Measurements from ENCODE around the gene MON2.
"Not testable (repeated sequence)": the region's sequence is repeated elsewhere in the genome, so short reads cannot be mapped to it uniquely, and the experiment has no call there.

The MON2 gene

GRCh38 chr12:62469704-62470103 lies 3.1 kb downstream of the MON2 start:
- DNase-seq = no peak
- intact Hi-C loops (cut with DNase I) = no loop called here

- DNase-seq = no peak
- intact Hi-C loops (cut with DNase I) = no loop called here
Measured at GRCh38 chr12:62471734-62472133, 5.1 kb downstream of the MON2 start.

GRCh38 chr12:62472472-62472871 lies 5.8 kb downstream of the MON2 start:
- intact Hi-C loops (cut with DNase I) = no loop called here
- DNase-seq = no peak

- DNase-seq = peak in 26 of 42 donors; percentile 10 to 75 (median 41)
- intact Hi-C loops (cut with DNase I) = no loop called here
Measured at GRCh38 chr12:62481843-62482540, 15.4 kb downstream of the MON2 start.

GRCh38 chr12:62482769-62483168 lies 16.1 kb downstream of the MON2 start:
- intact Hi-C loops (cut with DNase I) = no loop called here
- no peak for DNase-seq

- DNase-seq = no peak
Measured at GRCh38 chr12:62484233-62484632, 17.6 kb downstream of the MON2 start.

GRCh38 chr12:62505786-62506185 lies 39.2 kb downstream of the MON2 start:
- no peak for DNase-seq
- intact Hi-C loops (cut with DNase I) = no loop called here

More at GRCh38 chr12:62484233-62484632, 17.6 kb downstream of the MON2 start:
- intact Hi-C loops (cut with DNase I) = no loop called here

GRCh38 chr12:62512901-62513300 lies 46.3 kb downstream of the MON2 start:
- no peak for DNase-seq
- intact Hi-C loops (cut with DNase I) = no loop called here

- intact Hi-C loops (cut with DNase I); DNase-seq: not testable (repeated sequence)
Measured at GRCh38 chr12:62514080-62514479, 47.5 kb downstream of the MON2 start.

GRCh38 chr12:62516927-62517326 lies 50.3 kb downstream of the MON2 start:
- DNase-seq = no peak
- intact Hi-C loops (cut with DNase I) = no loop called here

- no peak for DNase-seq
- intact Hi-C loops (cut with DNase I) = no loop called here
Measured at GRCh38 chr12:62517887-62518286, 51.3 kb downstream of the MON2 start.

- intact Hi-C loops (cut with DNase I) = no loop called here
Measured at GRCh38 chr12:62519043-62519442, 52.4 kb downstream of the MON2 start.

GRCh38 chr12:62520361-62520760 lies 53.7 kb downstream of the MON2 start:
- intact Hi-C loops (cut with DNase I) = no loop called here
- DNase-seq = no peak

More at GRCh38 chr12:62519043-62519442, 52.4 kb downstream of the MON2 start:
- DNase-seq = peak in 40 of 42 donors; percentile 8 to 72 (median 34)

- intact Hi-C loops (cut with DNase I) = no loop called here
Measured at GRCh38 chr12:62522984-62523383, 56.4 kb downstream of the MON2 start.

GRCh38 chr12:62523619-62524018 lies 57.0 kb downstream of the MON2 start:
- no peak for DNase-seq
- intact Hi-C loops (cut with DNase I) = no loop called here

More at GRCh38 chr12:62522984-62523383, 56.4 kb downstream of the MON2 start:
- DNase-seq = no peak

- no peak for DNase-seq
- intact Hi-C loops (cut with DNase I) = no loop called here
Measured at GRCh38 chr12:62525271-62525670, 58.6 kb downstream of the MON2 start.

GRCh38 chr12:62530596-62530995 lies 64.0 kb downstream of the MON2 start:
- no peak for DNase-seq
- intact Hi-C loops (cut with DNase I) = no loop called here

GRCh38 chr12:62532333-62532732 lies 65.7 kb downstream of the MON2 start:
- DNase-seq = no peak
- intact Hi-C loops (cut with DNase I) = no loop called here

GRCh38 chr12:62533087-62533754 lies 66.6 kb downstream of the MON2 start:
- intact Hi-C loops (cut with DNase I) = no loop called here
- no peak for DNase-seq

- intact Hi-C loops (cut with DNase I) = no loop called here
- DNase-seq = no peak
Measured at GRCh38 chr12:62533755-62534107, 67.1 kb downstream of the MON2 start.

- intact Hi-C loops (cut with DNase I) = no loop called here
- DNase-seq = no peak
Measured at GRCh38 chr12:62536546-62536945, 69.9 kb downstream of the MON2 start.
